NCI-H2196 treated with DMSO at 0.1 percent for 48 hours (cell line): ENCODE data around the gene IZUMO1.

Source experiments
- DNase-seq: peaks from one replicate; lab custom pipeline; 2025; ENCODE audit not compliant: unreplicated experiment; lab: John Stamatoyannopoulos, UW

IZUMO1 gene

GRCh38 chr19:48757089-48757675 is 10.5 kb upstream of the IZUMO1 start:
- DNase-seq, result no peak

GRCh38 chr19:48756686-48757085 is 10.0 kb upstream of the IZUMO1 start:
- no peak for DNase-seq

- no peak for DNase-seq
These were observed 9.5 kb upstream of the IZUMO1 start for GRCh38 chr19:48756212-48756611.

GRCh38 chr19:48755787-48756186 is 9.1 kb upstream of the IZUMO1 start:
- no peak for DNase-seq

- peak; percentile 67 for DNase-seq
These were observed 8.5 kb upstream of the IZUMO1 start, which contains the start of gene FGF21 for GRCh38 chr19:48755084-48755641. Gene FGF21 (plus strand): TSS chr19:48755524. CDS start chr19:48756237, 713 bp downstream.

- DNase-seq, result peak; percentile 94
These were observed 6.0 kb upstream of the IZUMO1 start, which contains the start of gene FUT1 for GRCh38 chr19:48752496-48753365. Gene FUT1 (minus strand): TSS chr19:48752641. CDS start chr19:48751281, 1,360 bp downstream.

GRCh38 chr19:48751845-48752495 is 5.3 kb upstream of the IZUMO1 start:
- DNase-seq, result no peak

- no peak for DNase-seq
These were observed 4.2 kb upstream of the IZUMO1 start for GRCh38 chr19:48750771-48751504.

- DNase-seq, result no peak
These were observed 3.6 kb upstream of the IZUMO1 start for GRCh38 chr19:48750351-48750750.

- no peak for DNase-seq
These were observed 3.0 kb upstream of the IZUMO1 start for GRCh38 chr19:48749571-48750198.

- no peak for DNase-seq
These were observed 599 bp downstream of the IZUMO1 start for GRCh38 chr19:48746110-48746509.

GRCh38 chr19:48745208-48745995 is 1.3 kb downstream of the IZUMO1 start:
- peak; percentile 43 for DNase-seq

GRCh38 chr19:48742096-48742495 is 4.6 kb downstream of the IZUMO1 start:
- DNase-seq, result no peak

GRCh38 chr19:48741129-48741999 is 5.3 kb downstream of the IZUMO1 start:
- DNase-seq, result no peak

GRCh38 chr19:48740164-48740972 is 6.3 kb downstream of the IZUMO1 start, which contains the start of gene RASIP1:
Gene RASIP1 (minus strand): TSS chr19:48740610. CDS start chr19:48740282, 328 bp downstream.
- DNase-seq, result no peak

GRCh38 chr19:48739404-48740163 is 7.1 kb downstream of the IZUMO1 start:
- DNase-seq, result no peak
